Measurements from ENCODE around the gene AKR1C2.
"Not testable (repeated sequence)": the region's sequence is repeated elsewhere in the genome, so short reads cannot be mapped to it uniquely, and the experiment has no call there.

Gene AKR1C2

GRCh38 chr10:5025461-5025881 is 21.8 kb upstream of the AKR1C2 start:
- not testable (repeated sequence) for DNase-seq (ENCODE audit: low read depth in 2 of 2)

GRCh38 chr10:5023177-5023805 is 19.6 kb upstream of the AKR1C2 start:
- no peak for DNase-seq (ENCODE audit: low read depth in 2 of 2)

GRCh38 chr10:5021624-5022290 is 18.1 kb upstream of the AKR1C2 start:
- DNase-seq (ENCODE audit: low read depth in 2 of 2), result not testable (repeated sequence)

- not testable (repeated sequence) for DNase-seq (ENCODE audit: low read depth in 2 of 2)
Observed at GRCh38 chr10:5019770-5020612, 16.3 kb upstream of the AKR1C2 start.

GRCh38 chr10:5018671-5019277 is 15.1 kb upstream of the AKR1C2 start:
- DNase-seq (ENCODE audit: low read depth in 2 of 2), result not testable (repeated sequence)

GRCh38 chr10:5018134-5018533 is 14.5 kb upstream of the AKR1C2 start:
- no peak for DNase-seq (ENCODE audit: low read depth in 2 of 2)

GRCh38 chr10:5014936-5015335 is 11.3 kb upstream of the AKR1C2 start:
- no peak for DNase-seq (ENCODE audit: low read depth in 2 of 2)

GRCh38 chr10:5014200-5014910 is 10.7 kb upstream of the AKR1C2 start:
- not testable (repeated sequence) for DNase-seq (ENCODE audit: low read depth in 2 of 2)

GRCh38 chr10:5013385-5013784 is 9.7 kb upstream of the AKR1C2 start:
- no peak for DNase-seq (ENCODE audit: low read depth in 2 of 2)

GRCh38 chr10:5012595-5012994 is 8.9 kb upstream of the AKR1C2 start:
- no peak for DNase-seq (ENCODE audit: low read depth in 2 of 2)

GRCh38 chr10:5011392-5011791 is 7.7 kb upstream of the AKR1C2 start:
- DNase-seq (ENCODE audit: low read depth in 2 of 2), result not testable (repeated sequence)

GRCh38 chr10:5010043-5010442 is 6.4 kb upstream of the AKR1C2 start:
- not testable (repeated sequence) for DNase-seq (ENCODE audit: low read depth in 2 of 2)

- not testable (repeated sequence) for DNase-seq (ENCODE audit: low read depth in 2 of 2)
Observed at GRCh38 chr10:5008857-5009548, 5.3 kb upstream of the AKR1C2 start.

- not testable (repeated sequence) for DNase-seq (ENCODE audit: low read depth in 2 of 2)
Observed at GRCh38 chr10:5004501-5004900, 844 bp upstream of the AKR1C2 start.

GRCh38 chr10:5004030-5004385 is 351 bp upstream of the AKR1C2 start:
- DNase-seq (ENCODE audit: low read depth in 2 of 2), result not testable (repeated sequence)

GRCh38 chr10:5002013-5002727 is 1.5 kb downstream of the AKR1C2 start:
- DNase-seq (ENCODE audit: low read depth in 2 of 2), result no peak

GRCh38 chr10:4998671-4999070 is 5.0 kb downstream of the AKR1C2 start:
- DNase-seq (ENCODE audit: low read depth in 2 of 2), result no peak

GRCh38 chr10:4994260-4994659 is 9.4 kb downstream of the AKR1C2 start:
- not testable (repeated sequence) for DNase-seq (ENCODE audit: low read depth in 2 of 2)

GRCh38 chr10:4992564-4992963 is 11.1 kb downstream of the AKR1C2 start:
- DNase-seq (ENCODE audit: low read depth in 2 of 2), result not testable (repeated sequence)

- not testable (repeated sequence) for DNase-seq (ENCODE audit: low read depth in 2 of 2)
Observed at GRCh38 chr10:4991463-4991862, 12.2 kb downstream of the AKR1C2 start.
